HK-2 (cell line): Measurements from ENCODE around the gene HS2ST1.
"Not testable (repeated sequence)": the region's sequence is repeated elsewhere in the genome, so short reads cannot be mapped to it uniquely, and the experiment has no call there.

ENCODE experiments used
- DNase-seq: peaks from one replicate; pipeline ENCODE4 v3.0.0-alpha.2; 2018; ENCODE audit not compliant: unreplicated experiment

The HS2ST1 gene

GRCh38 chr1:87023326-87023725, 108.9 kb downstream of the HS2ST1 start:
- DNase-seq, result no peak

GRCh38 chr1:87024936-87025540, 110.6 kb downstream of the HS2ST1 start:
- DNase-seq, result peak; percentile 8

GRCh38 chr1:87027561-87027960, 113.1 kb downstream of the HS2ST1 start:
- DNase-seq, result not testable (repeated sequence)

DNA sequence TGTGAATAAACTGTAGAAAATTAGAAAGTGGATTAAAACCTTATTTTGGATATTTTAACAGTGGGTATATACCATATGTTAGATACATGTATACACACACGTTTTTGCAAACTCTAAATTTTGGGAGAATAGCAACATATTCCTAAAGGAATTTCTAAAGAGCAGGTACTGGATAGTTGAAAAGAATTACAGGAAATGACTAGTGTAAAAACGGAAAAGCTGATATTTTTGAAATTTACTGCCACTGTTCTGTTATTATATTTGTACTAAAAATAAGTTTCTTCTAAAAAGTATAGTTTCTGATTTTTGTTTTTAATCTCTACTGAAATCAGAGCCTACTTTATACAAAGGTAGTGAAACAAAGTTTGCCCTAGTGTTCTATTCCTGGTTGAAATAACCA, 114.1 kb downstream of the HS2ST1 start:
- DNase-seq, result no peak

- no peak for DNase-seq
Measured at GRCh38 chr1:87030740-87031690, 116.6 kb downstream of the HS2ST1 start.

DNA sequence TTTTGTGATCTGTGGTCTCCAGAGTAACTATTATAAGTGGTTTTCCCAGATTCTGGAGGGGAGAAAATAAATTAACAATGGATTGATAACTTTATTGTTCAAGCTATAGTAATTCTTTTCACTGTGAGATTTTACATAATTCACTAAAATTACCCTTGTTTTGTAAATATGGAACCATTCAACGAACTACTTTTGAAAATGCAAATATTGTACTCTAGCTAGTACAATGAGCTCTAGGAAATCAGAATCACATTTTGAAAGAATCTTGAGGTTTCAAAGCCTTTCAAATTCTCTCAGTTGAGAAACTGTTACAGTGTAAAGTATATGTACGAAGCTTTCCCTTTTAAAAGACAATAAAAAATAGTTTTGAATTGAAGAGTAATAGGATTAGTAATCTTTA, 119.9 kb downstream of the HS2ST1 start:
- no peak for DNase-seq

DNA sequence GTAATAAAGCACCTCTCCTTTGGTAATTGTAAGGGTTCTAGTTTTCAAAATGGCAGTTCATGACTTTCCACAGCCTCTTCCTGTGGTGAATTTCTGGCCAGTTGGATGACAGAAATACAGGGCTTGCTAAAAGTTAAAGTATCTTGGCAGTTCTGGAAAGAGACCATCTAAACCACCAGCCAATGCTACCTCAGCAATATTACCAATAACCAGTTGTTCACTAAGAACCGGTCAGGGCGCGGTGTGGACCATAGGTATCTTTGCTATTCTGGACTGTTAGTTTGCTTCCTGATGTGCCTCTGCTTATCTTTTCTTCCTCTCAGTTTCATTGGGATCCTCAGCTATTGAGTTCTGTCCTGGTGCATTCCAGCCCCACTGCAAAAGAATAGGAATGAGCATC, 124.7 kb downstream of the HS2ST1 start:
- no peak for DNase-seq

GRCh38 chr1:87042111-87042811, 127.8 kb downstream of the HS2ST1 start:
- no peak for DNase-seq

DNA sequence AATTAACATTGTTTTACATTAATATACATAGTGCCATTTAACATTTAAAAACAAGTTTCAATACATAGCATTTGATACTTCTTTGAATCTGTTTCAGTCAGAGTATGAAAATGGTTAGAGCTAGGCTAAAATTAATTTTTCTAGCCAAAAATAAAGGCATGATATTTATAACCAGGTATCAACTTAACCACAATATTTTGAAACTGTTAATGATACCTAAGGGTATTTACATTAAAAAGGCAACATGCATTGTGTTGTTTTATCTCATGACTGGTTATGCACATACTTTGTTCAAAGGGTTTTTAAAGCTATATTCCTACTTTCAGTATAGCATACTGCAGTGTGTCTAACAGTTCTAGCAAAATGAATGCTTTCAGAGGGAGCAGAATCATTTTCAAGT, 130.0 kb downstream of the HS2ST1 start:
- no peak for DNase-seq

GRCh38 chr1:87044840-87045239, 130.4 kb downstream of the HS2ST1 start:
- no peak for DNase-seq

DNA sequence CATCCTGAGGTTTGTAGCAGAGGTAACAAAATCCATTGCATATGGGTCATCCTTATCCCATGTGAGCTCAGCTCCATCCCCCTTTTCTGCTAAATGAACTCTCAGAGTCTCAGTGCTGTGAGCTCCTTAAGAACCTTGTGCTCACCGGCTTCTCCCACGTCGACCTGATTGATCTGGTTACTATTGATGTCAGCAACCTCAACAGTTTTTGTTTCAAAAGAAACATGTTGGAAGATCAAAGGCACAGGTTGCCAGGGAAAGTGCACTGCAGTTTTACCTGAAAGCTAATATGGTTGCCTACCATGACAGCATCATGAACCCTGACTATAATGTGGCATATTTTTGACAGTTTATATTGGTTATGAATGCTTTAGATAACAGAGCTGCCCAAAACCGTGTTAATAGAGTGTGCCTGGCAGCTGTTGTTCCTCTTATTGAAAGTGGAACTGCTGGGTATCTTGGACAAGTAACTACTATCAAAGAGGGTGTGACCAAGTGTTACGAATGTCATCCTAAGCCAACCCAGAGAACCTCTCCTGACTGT, 131.4 kb downstream of the HS2ST1 start:
- no peak for DNase-seq

DNA sequence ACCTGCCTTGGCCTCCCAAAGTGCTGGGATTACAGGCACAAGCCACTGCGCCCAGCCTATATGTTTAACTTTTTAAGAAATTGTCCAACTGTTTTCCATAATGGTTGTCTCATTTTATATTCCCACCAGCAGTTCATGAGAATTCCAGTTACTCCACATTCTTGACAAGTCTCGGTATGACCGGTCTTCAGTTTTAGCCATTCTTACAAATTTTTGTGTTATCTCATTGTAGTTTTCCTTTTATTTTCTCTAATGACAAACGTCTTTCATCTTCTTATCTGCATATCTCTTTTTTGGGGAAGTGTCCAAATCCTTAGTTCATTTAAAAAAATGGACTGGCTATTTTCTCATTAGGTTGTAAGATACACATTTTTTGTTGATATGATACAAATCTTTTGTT, 132.5 kb downstream of the HS2ST1 start:
- no peak for DNase-seq

DNA sequence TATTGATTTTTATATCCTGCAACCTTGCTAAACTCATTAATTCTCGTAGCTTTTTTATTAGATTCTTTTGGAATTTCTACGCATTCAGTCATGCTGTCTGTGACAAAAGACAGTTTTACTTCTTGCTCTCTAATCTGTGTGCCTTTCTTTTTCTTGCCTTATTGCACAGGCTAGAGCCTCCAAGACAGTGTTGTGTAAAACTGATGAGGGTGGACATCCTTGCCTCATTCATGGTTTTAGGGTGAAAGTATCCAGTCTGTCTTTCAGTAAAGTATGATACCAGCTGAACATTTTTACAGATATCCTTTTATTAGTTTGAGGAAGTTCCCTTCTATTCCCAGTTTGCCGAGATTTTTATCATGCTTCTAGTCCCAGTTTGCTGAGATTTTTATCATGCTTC, 133.8 kb downstream of the HS2ST1 start:
- DNase-seq, result no peak

- no peak for DNase-seq
Measured at GRCh38 chr1:87051965-87052364, 137.5 kb downstream of the HS2ST1 start.

- DNase-seq, result no peak
Measured at GRCh38 chr1:87052400-87052799, 138.0 kb downstream of the HS2ST1 start.

DNA sequence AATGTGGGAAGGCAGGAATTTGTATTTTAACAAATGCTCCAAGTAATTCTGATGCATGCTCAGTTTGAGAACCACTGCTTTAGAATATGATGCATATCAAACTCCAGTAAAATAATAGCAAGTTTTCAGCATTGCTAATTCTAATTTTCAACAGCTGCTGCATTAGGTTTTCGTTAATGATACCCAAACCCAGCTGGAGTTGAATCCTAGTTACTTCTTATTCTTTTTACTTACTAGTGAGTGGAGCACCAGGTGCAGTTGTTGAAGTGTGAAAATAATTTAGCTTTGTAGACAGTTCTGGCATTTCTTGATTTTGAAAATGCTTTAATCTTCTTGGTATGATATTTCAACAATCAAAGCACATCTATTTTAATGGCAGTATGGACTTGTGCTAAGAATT, 138.5 kb downstream of the HS2ST1 start:
- DNase-seq, result no peak

GRCh38 chr1:87053446-87053845, 139.0 kb downstream of the HS2ST1 start:
- no peak for DNase-seq

- DNase-seq, result no peak
Measured at GRCh38 chr1:87056974-87057373, 142.5 kb downstream of the HS2ST1 start.

DNA sequence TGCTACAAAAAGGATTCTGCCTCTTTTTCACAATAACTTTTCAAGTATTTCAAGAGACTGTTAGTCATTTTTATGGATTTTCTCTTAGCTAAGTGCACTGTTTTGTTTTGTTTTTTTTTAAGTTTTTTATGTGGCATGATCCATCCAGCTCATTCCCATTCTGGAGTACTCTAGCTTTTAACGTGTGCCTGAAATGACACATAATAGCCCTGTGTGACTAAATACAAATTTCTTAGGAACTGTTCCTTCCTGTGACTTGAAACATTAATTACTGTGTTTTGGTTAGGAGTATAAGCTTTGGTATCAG, 143.9 kb downstream of the HS2ST1 start:
- no peak for DNase-seq

- no peak for DNase-seq
Measured at GRCh38 chr1:87061742-87062156, 147.3 kb downstream of the HS2ST1 start.

DNA sequence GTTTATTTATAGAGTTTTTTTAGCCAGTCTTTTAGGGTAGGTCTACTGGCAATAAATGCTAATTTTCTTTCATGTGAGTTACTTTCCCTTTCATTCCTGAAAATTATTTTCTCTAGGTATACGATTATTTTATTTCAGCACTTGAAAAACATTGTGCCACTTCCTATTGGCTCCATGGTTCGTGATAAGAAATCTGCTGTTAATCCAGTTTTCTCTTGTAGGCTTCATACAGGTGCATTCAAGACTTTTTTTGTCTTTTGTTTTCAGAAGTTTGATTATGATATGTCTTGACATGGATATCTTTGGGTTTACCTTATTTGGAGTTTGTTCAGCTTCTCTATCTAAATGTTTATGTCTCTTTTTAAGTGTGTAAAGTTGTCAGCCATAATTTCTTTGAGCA, 148.3 kb downstream of the HS2ST1 start:
- DNase-seq, result no peak

DNA sequence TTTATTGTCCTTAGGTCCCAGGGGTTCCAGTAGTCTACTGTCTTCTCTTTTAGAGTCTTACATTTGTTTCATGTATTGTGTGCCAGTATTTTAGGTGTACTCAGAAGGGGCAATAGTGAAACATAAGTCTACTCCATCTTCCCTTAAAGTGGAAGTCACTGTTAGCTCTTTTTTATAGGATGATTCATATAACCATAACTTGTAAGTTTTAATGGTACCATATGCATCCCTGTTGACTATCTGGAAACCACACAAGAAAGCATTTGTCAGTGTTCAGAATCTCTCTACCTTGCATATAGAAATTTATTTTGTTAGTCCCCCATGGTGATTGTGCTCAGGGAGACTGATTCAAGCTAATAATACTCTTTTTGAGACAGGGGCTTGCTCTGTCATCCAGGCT, 149.9 kb downstream of the HS2ST1 start:
- DNase-seq, result no peak

DNA sequence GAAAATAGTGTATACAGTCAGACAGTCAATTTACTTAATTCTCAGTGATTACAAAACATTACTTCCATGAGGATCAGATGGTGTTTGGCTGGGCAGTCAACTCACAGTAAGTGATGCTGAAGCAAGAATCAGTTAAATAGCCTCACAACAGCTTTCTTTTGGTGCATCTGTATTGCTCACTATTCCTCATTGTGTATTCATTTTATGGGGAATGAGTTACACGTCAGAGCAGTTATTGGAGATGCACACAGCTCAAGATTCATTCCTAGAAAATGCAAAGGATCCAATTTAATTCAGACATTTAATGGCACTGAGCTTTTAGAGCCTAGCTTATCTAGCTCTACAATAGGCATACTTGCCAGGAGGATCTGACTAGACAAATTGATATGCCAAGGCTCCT, 150.6 kb downstream of the HS2ST1 start:
- DNase-seq, result no peak
